GM19467 (cell line): Measurements from ENCODE around the gene FES.
"Not testable (repeated sequence)": the region's sequence is repeated elsewhere in the genome, so short reads cannot be mapped to it uniquely, and the experiment has no call there.

Source experiments
- ATAC-seq: cut with Tn5 transposase; IDR thresholded peaks from one replicate; pipeline ENCODE4 v1.9.1; 2021; ENCODE audit warnings: mild to moderate bottlenecking, moderate library complexity; ENCODE audit not compliant: unreplicated experiment

FES gene

DNA sequence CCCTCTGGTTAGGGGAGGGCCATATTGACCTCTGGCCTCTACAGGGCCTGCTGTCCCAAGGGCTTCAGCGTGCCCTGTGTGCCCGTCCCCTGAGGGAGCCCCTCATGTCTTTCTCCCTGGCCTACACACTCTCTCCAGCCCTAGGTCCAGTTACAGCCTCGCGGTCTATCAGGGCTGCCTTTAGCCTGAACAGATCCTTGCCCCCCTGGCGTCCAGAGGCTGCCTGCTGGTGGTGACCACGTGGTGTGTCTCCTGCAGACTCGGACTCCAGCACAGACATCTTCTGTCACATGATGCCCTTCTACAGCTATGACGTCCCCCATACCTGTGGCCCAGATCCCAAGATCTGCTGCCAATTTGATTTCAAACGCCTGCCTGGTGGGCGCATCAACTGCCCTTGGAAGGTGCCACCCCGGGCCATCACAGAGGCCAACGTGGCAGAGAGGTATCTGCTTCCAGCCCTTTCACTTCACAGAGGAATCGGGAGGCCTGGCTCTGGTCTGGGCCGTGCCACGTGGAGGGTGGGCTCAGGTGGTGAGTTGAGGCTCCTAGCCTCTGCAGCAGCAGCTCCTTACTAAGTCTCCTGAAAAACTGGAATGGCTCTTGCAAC is 22.9 kb downstream of the FES start:
- no peak for ATAC-seq

DNA sequence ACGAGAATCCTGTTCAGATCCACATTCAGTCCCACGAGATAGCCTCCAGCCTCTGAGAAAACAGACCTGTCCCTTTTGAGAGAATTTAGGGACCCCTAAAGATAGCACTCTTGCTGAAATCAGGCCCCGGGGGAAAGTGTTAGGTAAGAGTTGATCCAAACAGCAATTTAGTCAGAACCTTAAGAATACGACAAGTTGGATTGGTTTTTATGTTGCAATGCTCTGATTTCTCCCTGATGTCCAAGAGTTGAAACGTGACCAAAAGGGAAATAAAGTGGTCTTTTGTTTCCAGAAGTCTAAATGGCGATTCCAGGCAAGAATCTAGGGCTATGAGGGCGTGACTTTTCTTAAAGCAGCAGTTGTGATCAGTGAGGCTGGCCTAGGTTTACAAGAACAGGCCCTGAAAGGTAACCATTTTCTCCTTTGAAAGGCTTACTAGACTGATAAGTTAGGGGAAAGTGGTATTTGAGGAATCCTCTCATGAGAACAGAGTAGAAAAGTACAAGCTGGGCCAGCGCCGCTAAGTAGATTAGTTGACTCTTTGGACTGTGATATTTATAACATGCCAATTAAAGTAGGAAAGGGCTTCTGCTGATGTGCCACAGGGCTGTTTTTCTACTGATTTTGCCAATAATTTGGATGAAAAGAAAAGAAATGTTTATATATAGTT is 23.7 kb downstream of the FES start:
- ATAC-seq, result no peak

- not testable (repeated sequence) for ATAC-seq
Observed at GRCh38 chr15:90909449-90909848, 25.1 kb downstream of the FES start.

DNA sequence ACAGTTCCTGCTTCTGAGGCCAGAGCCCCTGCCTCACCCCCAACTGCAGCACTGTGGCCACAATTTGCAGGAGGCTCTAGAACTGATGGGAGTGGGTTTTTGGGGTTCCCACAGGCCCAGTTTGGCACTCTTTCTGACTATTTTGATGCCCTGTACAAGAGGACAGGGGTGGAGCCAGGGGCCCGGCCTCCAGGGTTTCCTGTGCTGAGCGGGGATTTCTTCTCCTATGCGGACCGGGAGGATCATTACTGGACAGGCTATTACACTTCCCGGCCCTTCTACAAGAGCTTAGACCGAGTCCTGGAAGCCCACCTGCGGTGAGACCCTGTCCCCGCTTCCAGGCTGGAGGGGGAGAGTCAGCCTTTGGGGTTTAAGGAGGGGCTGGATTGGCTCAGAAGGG is 25.7 kb downstream of the FES start:
- no peak for ATAC-seq

DNA sequence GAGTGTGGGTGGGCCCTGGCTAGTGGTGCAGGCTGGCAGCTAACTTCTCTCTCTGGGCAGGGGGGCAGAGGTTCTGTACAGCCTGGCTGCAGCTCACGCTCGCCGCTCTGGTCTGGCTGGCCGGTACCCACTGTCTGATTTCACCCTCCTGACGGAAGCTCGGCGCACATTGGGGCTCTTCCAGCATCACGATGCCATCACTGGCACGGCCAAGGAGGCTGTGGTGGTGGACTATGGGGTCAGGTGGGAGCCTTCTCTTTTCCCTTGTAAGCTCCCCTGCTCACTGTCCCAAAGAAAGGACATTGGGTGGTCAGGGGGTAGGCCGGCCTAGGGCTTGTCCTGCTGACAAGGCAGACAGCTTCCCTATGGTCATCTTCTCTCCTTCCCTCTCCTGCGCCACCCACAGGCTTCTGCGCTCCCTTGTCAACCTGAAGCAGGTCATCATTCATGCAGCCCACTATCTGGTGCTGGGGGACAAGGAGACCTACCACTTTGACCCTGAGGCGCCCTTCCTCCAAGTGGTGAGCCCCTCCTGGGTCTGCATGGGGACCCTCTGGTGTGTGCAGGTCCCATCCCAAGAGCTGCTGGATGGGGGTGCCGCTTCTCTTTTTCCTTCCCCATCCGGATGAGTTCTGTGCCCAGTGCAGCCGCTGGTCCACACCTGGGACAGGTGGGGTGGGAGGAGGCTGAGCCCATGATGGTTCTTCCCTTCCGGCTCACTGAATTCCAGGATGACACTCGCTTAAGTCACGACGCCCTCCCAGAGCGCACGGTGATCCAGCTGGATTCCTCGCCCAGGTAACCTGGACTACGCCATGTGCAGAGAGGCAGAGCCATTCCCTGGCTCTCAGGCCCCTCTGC is 26.4 kb downstream of the FES start:
- no peak for ATAC-seq

GRCh38 chr15:90911302-90911623 is 27.0 kb downstream of the FES start:
- ATAC-seq, result no peak

DNA sequence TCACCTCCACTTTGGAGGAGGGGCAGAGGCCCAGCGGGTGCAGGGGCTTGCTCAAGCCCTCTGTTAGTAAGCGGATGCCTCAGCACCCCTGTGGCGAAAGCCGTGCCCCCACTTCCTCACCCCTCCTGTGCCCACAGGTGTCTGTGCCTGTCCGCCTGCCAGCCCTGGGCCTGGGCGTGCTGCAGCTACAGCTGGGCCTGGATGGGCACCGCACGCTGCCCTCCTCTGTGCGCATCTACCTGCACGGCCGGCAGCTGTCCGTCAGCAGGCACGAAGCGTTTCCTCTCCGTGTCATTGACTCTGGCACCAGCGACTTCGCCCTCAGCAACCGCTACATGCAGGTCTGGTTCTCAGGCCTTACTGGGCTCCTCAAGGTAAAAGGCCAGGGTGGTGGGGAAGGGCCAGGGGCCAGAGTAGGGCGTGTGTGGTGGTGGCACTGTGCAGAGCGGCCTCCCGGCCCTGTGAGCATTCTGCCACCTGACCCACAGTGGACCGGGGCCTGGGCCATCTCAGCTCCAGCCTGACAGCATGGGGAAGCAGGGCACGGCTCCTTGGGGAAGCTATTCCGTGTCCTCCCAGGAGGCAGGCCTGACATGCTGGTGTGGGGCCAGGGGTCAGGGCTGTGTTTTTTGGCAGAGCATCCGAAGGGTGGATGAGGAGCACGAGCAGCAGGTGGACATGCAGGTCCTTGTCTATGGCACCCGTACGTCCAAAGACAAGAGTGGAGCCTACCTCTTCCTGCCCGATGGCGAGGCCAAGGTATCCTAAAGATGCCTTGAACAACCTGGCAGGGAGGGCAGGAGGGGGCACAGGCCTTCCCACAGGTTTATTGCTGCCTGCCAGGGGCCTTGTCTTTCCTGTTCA is 27.8 kb downstream of the FES start:
- no peak for ATAC-seq

GRCh38 chr15:90912770-90913075 is 28.4 kb downstream of the FES start:
- no peak for ATAC-seq

GRCh38 chr15:90913398-90913944 is 29.2 kb downstream of the FES start:
- no peak for ATAC-seq

- ATAC-seq, result no peak
Observed at GRCh38 chr15:90914305-90915080, 30.2 kb downstream of the FES start.

DNA sequence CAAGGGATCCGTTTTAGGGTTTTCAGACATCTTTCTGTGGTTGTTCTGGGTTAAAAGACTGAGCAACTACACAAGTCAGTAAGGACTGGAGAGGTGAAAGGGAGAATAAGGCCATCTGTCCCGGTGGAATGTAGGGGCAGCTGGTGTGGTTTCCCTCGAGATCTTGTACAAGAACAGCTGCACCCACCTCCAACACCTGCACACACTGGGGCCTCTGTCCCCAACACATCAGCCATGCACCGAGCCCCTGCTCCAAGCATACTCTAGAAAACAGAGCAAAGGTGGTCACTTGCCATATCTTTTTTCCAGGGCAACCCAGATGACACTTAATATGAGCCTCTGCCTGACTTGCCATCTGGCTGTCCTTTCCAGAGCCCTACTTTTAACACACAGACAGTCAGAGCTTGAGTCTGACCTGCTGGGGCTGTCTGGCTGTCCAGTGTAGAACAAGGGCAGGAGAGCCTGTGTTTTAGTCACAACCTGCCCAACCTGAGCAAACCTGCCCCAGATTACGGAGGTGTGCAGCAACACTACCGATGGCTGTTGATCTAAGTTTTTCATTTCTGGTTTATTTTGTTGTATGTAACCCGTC is 31.0 kb downstream of the FES start:
- ATAC-seq, result no peak

DNA sequence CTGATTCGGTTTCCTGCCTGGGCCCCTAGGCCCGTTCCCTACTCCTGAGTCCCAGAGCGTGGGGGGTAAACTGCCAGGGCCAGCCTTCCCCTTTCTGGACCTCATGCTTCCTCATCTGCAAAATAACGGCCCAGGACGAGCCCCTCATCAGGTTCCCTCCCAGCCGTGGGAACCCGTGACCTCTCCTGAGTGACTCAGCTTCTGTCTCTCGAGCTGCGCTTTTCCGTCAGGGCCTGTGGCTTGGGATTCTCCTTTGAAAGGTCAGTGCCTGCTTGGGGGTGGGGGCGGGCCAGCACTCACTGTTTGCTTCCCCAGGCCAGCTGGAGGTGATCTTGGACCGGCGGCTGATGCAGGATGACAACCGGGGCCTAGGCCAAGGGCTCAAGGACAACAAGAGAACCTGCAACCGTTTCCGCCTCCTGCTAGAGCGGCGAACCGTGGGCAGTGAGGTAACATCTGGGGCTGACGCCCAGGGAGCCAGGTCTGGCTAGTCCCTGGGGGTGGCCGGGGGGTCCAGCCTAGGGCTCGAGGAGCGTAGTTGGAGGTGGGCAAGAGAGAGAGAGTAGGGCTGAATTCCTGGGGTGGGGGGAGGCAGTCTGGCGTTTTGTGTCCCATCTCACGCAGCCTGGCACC is 31.6 kb downstream of the FES start:
- no peak for ATAC-seq

- no peak for ATAC-seq
Observed at GRCh38 chr15:90916461-90916860, 32.2 kb downstream of the FES start.

- ATAC-seq, result no peak
Observed at GRCh38 chr15:90917569-90917968, 33.3 kb downstream of the FES start.

GRCh38 chr15:90918034-90918788 is 33.9 kb downstream of the FES start:
- no peak for ATAC-seq

GRCh38 chr15:90918835-90919234 is 34.5 kb downstream of the FES start:
- ATAC-seq, result no peak

DNA sequence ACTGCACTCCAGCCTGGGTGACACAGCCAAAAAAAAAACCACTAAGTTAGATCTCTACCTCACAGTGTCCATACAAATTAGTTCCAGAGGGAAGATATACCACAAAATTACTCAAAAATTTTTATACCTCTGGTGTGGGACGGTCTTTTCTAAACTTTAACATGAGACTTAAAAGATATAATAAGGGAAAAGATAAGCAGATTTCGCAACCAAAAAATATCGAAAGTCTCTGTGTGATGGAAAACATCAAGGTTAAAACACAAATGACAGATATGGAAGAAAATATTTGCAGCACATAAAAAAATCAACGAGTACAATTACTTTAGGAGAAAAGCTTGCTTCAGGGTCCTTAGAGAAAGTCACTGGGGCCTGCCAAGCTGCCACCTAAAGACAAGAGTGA is 37.6 kb downstream of the FES start:
- no peak for ATAC-seq

DNA sequence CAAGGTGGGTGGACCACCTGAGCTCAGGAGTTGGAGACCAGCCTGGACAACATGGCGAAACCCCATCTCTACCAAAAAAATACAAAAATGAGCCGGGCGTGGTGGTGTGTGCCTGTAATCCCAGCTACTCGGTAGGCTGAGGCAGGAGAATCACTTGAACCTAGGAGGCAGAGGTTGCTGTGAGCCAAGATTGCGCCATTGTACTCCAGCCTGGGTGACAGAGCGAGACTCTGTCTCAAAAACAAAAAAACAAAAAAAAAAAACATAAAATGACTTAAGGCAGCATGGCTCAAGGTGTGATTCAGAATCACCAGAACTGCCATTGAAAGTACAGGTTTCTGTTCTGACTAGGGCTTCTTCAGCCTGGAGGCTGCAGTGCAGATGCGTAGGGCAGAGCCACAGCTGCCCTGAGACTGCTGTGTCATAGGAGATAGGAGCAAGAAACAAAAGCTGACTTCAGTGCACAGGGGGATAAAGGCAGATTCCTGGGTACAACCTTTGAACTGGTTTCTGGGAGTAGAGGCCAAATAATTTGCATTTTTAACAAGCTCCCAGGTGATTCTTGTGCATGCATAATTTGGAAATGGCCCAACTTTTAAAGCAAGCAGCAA is 38.5 kb downstream of the FES start:
- not testable (repeated sequence) for ATAC-seq
